PC-9 (cell line): ENCODE data around the gene SDC1. TPM values are rescaled to one million over a fixed set of nuclear protein-coding genes. Genes with fewer than 3 reads are reported as not detected.

Experiments used
- BruUV-seq: library from RNA; stranded (reverse); fragments of 400-500 nt; replicated peaks from 2 replicates; lab custom pipeline; 2021; lab: Mats Ljungman, UMichigan
- CTCF ChIA-PET: fragments of 300-600 bp; sonication (Branson Sonifier 250); formaldehyde crosslinking; loops from one replicate; lab custom pipeline; 2022; ENCODE audit warnings: antibody characterized with exemption; lab: Charles Lee
- POLR2A ChIA-PET: fragments of 300-600 bp; sonication (Branson Sonifier 250); formaldehyde crosslinking; loops from one replicate; lab custom pipeline; 2022; ENCODE audit warnings: antibody characterized with exemption; ENCODE audit not compliant: unreplicated experiment; lab: Charles Lee
- DNase-seq, 2 experiments: peaks; one replicate each; pipeline versions ENCODE4 v3.0.0 to v3.0.0-alpha.2; 2015 to 2022; ENCODE audit warnings: mixed read lengths in 1 of 2
- H2AFZ ChIP-seq: fragments of 200-600 bp; sonication (generic); 2 replicates; pipeline ENCODE4 v1.8.1; 2017; ENCODE audit warnings: antibody characterized with exemption
- H3F3A ChIP-seq: fragments of 200-600 bp; sonication (generic); 2 replicates; pipeline ENCODE4 v1.8.1; 2017; ENCODE audit warnings: antibody characterized with exemption, mild to moderate bottlenecking, low read depth; ENCODE audit not compliant: insufficient read depth
- H3K27ac ChIP-seq: fragments of 200-600 bp; sonication (generic); 2 replicates; pipeline ENCODE4 v1.6.1; 2016; ENCODE audit warnings: mixed run types
- H3K27me3 ChIP-seq: fragments of 200-600 bp; sonication (generic); 2 replicates; pipeline ENCODE4 v1.6.1; 2016; ENCODE audit warnings: low read depth, mixed run types; ENCODE audit not compliant: insufficient read depth
- H3K36me3 ChIP-seq: fragments of 200-600 bp; sonication (generic); 2 replicates; pipeline ENCODE4 v1.6.1; 2016; ENCODE audit warnings: low read depth, mixed run types
- H3K4me1 ChIP-seq: fragments of 200-600 bp; sonication (generic); replicated peaks from 2 replicates; pipeline ENCODE4 v1.6.1; 2016; ENCODE audit warnings: mixed run types; ENCODE audit not compliant: insufficient read depth
- H3K4me2 ChIP-seq: fragments of 200-600 bp; sonication (generic); 2 replicates; pipeline ENCODE4 v1.6.1; 2017; ENCODE audit warnings: mixed run types
- H3K4me3 ChIP-seq: fragments of 200-600 bp; sonication (generic); 2 replicates; pipeline ENCODE4 v1.6.1; 2016; ENCODE audit warnings: mixed run types
- H3K79me2 ChIP-seq: fragments of 200-600 bp; sonication (generic); 2 replicates; pipeline ENCODE4 v1.6.1; 2017; ENCODE audit warnings: low read depth, mixed run types
- H3K9me2 ChIP-seq: fragments of 200-600 bp; sonication (generic); 2 replicates; pipeline ENCODE4 v1.8.1; 2017; ENCODE audit warnings: mild to moderate bottlenecking; ENCODE audit not compliant: insufficient read depth
- H3K9me3 ChIP-seq: fragments of 200-600 bp; sonication (generic); 2 replicates; pipeline ENCODE4 v1.8.1; 2016; ENCODE audit warnings: low read depth; ENCODE audit not compliant: insufficient read depth
- H4K20me1 ChIP-seq: fragments of 200-600 bp; sonication (generic); 2 replicates; pipeline ENCODE4 v1.8.1; 2017; ENCODE audit not compliant: insufficient read depth
- CTCF ChIP-seq: fragments of 200-600 bp; sonication (generic); conservative IDR thresholded peaks from 2 replicates; pipeline ENCODE4 v1.6.1; 2017; ENCODE audit warnings: mixed run types, antibody characterized with exemption, mild to moderate bottlenecking, moderate library complexity
- EZH2 ChIP-seq: fragments of 200-600 bp; sonication (generic); IDR thresholded peaks from 2 replicates; pipeline ENCODE4 v1.8.0; 2017; ENCODE audit warnings: antibody characterized with exemption, low read depth
- intact Hi-C: fragments of 100-400 bp; cut with micrococcal nuclease; formaldehyde crosslinking; loops from one replicate; pipeline ENCODE4 v1.10.0; 2022; ENCODE audit not compliant: unreplicated experiment
- total RNA-seq: library from RNA; stranded (reverse); gene quantifications from 2 replicates; pipeline ENCODE4 v1.2.3, GENCODE V29; 2021

SDC1 gene
- total RNA-seq, 1 experiment from 2014 or later = 128 TPM

GRCh38 chr2:20219763-20220380, 5.1 kb downstream of the SDC1 start:
- Histone ChIP-seq H3K4me2 (no peak overlapping the region), H4K20me1 (no peaks in the 10 kb centered on the region), H3K27ac (no peak overlapping the region), H3K4me1 (peaks cover 34% of the 10 kb centered on the region), H3K27me3 (no peaks in the 10 kb centered on the region), H3K9me2 (no peaks in the 10 kb centered on the region), H3K9me3 (no peaks in the 10 kb centered on the region), H2AFZ (no peak overlapping the region), H3K4me3 (no peak overlapping the region), H3K79me2 (peaks cover 56% of the 10 kb centered on the region), H3K36me3 (no peaks in the 10 kb centered on the region), H3F3A (peaks cover 22% of the 10 kb centered on the region; the same call in 1 of the 2 replicates)
- ChIA-PET POLR2A (interaction anchor here (0.5 kb wide), 1 partner anchor 115 kb away, joined by 4 read pairs; no protein-coding TSS in a partner anchor), CTCF (interaction anchor here (0.5 kb wide), 1 partner anchor 12 kb away, joined by 11 read pairs; no protein-coding TSS in a partner anchor)
- no peak for DNase-seq
- intact Hi-C loops = loop anchor here (2.0 to 5.0 kb wide), 2 partner anchors 13 to 208 kb away; partner anchors contain the start of gene MATN3
- TF ChIP-seq EZH2 = no peak
- no peak for TF ChIP-seq CTCF
- no TSS peak for BruUV-seq

GRCh38 chr2:20218331-20219320, 6.3 kb downstream of the SDC1 start:
- no peaks in the 10 kb centered on the region for H3K27me3 ChIP-seq
- no peak overlapping the region for H2AFZ ChIP-seq
- no peak for DNase-seq
- H3K9me2 ChIP-seq = no peaks in the 10 kb centered on the region
- H4K20me1 ChIP-seq = no peaks in the 10 kb centered on the region
- no peaks in the 10 kb centered on the region for H3K36me3 ChIP-seq
- TF ChIP-seq EZH2 (no peak), CTCF (no peak)
- peaks cover 58% of the 10 kb centered on the region for H3K79me2 ChIP-seq
- H3K4me2 ChIP-seq = no peak overlapping the region
- H3K4me3 ChIP-seq = no peak overlapping the region
- BruUV-seq = no TSS peak
- CTCF ChIA-PET = no interaction called here
- peaks cover 26% of the 10 kb centered on the region; the same call in 1 of the 2 replicates for H3F3A ChIP-seq
- no peaks in the 10 kb centered on the region for H3K9me3 ChIP-seq
- POLR2A ChIA-PET = no interaction called here
- H3K27ac ChIP-seq = no peak overlapping the region
- H3K4me1 ChIP-seq = peaks cover 43% of the 10 kb centered on the region
- intact Hi-C loops = no loop called here
